WI38 (cell line): ENCODE measurements around the gene PXDN.

Experiments used
- H3K4me3 ChIP-seq: 2 replicates; pipeline ENCODE4 v1.5.1; 2011; ENCODE audit warnings: low read depth, mild to moderate bottlenecking, control low read depth, low read length
- TF ChIP-seq, protein P1 (sequence below): IDR thresholded peaks from 2 replicates; pipeline ENCODE4 v1.5.1; 2012; ENCODE audit warnings: low read depth, mild to moderate bottlenecking, control low read depth, low read length

PXDN gene

DNA sequence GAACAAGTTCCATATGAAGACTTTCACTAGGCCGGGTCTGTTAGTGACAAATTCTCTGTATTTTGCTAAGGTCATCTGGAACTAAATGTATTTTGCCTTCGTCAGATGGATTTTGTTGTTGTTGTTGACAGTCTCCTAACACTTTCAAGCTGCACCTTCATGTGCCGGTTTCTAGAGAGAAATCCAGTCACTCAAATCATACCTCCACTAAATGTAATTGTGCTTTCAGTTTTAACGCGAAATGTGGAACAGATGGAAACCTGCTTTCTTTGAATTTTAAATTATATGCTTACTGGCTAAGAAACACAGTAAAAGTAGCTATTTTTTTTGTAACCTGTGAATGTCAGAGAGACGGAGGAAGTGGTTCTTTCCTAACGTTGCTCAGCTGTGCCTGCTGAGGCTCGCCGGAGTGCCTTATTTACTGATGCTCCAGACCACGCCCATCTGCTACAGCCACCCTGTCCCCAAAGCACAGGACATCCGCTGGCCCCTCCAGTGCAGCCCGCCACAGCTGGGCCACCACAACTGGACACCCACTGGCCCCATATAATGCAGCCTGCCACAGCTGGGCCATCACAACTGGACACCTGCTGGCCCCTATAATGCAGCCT, 134.7 kb downstream of the PXDN start:
- TF ChIP-seq, protein P1, sequence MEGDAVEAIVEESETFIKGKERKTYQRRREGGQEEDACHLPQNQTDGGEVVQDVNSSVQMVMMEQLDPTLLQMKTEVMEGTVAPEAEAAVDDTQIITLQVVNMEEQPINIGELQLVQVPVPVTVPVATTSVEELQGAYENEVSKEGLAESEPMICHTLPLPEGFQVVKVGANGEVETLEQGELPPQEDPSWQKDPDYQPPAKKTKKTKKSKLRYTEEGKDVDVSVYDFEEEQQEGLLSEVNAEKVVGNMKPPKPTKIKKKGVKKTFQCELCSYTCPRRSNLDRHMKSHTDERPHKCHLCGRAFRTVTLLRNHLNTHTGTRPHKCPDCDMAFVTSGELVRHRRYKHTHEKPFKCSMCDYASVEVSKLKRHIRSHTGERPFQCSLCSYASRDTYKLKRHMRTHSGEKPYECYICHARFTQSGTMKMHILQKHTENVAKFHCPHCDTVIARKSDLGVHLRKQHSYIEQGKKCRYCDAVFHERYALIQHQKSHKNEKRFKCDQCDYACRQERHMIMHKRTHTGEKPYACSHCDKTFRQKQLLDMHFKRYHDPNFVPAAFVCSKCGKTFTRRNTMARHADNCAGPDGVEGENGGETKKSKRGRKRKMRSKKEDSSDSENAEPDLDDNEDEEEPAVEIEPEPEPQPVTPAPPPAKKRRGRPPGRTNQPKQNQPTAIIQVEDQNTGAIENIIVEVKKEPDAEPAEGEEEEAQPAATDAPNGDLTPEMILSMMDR = no peak
- H3K4me3 ChIP-seq = no peak overlapping the region

DNA sequence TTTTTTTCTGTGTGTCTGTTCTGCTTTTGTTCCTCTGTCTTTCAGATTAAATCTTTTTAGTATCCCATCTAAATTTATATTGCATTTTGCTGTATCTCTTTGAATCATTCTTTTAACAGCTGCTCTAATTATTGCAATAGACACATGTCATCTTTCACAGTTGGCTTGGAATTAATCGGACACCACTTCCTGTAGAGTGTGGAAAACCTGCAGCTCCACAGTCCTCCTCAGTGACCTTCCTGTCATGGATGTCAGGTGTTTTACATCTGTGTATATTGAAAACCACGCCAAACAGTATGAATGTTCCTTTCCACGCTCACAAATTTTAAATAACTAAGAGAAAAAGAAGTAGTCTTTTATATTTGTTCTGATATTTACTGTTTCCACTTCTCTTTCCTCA, 135.3 kb downstream of the PXDN start:
- TF ChIP-seq, protein P1 = no peak
- H3K4me3 ChIP-seq = no peak overlapping the region

DNA sequence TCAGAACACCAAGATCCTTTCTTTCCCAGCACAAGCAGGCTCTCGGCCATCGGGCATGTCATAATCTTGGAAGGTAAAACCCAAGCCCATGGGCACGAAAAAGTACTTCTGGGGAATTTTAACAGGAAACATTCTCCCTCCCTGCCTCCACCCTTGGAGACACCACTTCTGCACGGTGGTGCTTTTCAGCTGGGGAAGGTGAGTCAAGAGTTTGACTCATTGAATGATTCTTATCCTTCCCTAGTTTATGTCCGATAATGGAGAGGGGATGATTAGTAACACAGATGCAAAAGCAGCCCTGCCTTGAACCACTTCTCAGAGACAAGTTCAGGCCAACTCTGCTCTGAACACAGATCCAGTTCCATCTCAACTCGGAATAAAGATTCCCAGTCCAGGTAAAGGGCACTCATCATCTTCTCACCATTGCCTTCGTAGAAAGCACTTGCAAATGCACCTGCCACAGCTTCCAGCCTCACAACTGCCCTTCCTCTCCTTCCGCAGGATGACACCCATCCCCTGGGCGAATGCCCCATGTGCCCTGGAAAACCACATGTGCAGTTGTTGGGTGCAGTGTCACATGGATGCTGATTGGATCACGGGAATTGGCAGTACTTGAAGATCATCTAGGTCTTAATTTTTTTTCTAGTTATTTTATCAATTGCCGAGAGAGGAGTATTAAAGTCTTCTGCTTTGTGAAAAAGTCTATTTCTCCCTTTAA, 136.2 kb downstream of the PXDN start:
- no peak overlapping the region for H3K4me3 ChIP-seq
- TF ChIP-seq, protein P1 = no peak

DNA sequence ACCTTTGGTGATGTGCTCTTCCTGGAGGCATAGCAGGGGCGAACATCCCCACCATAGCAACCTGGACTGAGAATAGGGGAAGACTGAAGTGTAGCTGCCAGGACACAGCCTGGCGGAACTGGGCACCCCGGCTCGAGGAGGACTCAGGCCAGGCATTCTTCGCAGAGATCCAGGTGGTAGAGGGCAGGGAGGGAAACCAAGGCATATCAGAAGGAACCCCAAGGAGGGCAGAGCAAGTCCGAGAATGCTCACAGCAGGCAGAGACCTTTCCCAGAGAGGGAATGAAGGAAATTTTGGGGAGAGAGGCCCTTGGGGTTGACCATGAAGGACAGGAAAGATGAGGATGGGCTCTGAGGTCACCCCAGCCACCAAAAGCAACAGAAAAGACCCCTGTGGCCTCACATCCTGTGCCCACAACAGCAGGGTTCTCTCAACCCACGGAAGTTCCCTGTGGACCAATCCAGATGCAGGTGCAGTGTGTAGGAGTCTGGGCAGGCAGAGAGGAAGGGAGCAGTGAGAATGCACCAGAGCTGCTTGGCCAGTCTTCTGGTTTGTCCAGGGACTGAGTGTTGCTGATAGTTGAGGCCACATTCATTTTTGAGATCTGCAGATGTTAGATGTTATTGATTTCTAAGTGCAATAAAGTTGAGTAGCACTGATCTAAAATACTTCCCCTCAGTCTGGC, 136.9 kb downstream of the PXDN start:
- TF ChIP-seq, protein P1 = no peak
- H3K4me3 ChIP-seq = no peak overlapping the region

DNA sequence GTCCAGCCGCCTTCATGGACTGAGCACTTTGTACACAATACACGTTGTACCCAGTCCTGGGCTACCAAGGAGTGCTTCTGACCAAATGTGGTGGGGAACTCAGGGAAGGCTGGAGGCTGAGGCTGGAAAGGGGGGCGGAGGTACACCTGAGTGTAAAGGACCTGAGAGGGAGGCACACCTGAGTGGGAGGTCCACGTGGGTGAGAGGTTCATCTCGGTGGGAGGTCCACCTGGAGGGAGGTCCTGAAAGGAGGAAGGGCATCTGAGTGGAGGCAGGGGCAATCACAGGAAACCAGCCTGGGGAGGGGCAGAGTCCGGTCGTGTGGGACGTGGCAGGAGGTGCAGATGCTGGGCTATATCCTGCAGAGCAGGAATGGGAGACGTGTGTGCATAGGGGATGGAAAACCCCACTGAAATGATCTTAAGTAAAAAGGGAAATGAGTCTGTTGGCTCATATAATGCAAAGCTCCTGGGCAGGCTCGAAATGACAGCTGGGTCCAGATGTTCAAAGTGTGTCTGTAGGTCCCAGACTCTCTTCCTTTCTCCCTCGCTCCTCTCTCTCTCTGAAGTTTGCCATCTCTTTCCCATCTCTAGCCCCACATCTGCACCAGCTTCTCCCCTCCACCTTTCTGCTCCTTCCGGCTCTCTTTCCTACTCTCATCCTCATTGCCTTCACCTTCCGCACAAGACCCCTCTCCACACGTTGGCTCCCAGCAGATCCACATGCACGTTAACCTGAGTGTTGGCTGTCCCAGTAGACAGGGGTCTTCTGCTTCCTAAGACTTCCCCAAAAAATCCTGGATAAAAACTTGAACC, 137.7 kb downstream of the PXDN start:
- TF ChIP-seq, protein P1 = no peak

DNA sequence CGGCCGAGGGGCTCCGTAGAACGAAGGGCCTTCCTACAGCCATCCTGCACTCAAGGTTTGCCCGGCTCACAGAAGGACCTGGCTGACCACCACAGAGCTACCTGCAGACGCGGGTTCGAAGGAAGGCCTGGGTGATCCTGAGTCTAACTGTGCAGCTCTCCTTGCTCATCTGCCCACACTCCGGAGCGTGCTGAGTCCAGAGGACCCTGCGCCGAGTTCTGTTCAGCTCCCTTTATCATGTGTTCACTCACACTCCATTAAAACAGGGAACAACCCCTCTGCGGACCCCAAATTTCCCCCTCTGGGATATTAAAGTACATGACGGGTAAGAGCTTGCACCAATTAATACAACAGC, 138.3 kb downstream of the PXDN start:
- TF ChIP-seq, protein P1 = no peak
- peak overlapping the region; percentile 21; the same call in 1 of the 2 replicates for H3K4me3 ChIP-seq

More for the DNA sequence above, 137.7 kb downstream of the PXDN start:
- H3K4me3 ChIP-seq = no peak overlapping the region
